ENCODE data around the gene URB1.

The URB1 gene

DNA sequence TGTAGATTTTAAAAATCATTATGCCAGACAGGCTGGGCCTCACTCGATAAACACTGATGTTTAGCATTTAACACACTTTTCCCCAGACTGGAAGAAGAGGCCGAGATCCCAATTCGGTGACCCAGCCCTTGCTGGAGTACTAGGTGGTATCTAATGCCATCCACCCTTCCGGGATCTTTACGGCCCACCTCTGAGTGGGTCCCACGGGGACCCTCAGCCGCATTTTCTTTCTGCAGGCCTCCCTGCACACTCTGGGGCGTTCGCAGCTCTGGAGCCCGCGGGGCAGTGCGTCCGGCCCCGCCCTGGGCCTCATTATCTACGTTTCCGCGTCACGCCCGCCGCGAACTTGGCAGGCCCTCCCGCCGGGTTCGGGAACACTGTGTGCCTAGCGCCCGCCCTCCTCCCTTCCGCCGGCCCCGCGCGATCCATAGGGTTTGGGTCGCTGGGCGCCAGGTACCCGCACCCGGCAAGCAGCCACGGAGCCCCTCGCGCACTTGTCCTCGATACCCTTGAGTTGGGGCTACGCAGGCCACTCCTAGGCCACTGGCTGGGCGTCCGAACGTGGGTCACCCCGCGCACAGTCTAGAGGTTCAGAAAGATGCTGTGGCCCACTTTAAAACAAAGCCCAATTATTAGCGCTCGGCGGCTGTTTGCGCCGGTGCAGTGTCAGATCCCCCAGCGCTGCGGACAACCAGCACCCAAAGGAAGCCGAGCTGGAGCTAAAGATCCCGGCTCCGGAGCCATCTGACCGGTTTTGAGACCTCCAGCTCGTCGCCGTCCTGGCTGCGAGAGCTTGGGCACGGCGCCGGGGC, 18.7 kb upstream of the URB1 start:
- TF ChIP-seq, protein P1, sequence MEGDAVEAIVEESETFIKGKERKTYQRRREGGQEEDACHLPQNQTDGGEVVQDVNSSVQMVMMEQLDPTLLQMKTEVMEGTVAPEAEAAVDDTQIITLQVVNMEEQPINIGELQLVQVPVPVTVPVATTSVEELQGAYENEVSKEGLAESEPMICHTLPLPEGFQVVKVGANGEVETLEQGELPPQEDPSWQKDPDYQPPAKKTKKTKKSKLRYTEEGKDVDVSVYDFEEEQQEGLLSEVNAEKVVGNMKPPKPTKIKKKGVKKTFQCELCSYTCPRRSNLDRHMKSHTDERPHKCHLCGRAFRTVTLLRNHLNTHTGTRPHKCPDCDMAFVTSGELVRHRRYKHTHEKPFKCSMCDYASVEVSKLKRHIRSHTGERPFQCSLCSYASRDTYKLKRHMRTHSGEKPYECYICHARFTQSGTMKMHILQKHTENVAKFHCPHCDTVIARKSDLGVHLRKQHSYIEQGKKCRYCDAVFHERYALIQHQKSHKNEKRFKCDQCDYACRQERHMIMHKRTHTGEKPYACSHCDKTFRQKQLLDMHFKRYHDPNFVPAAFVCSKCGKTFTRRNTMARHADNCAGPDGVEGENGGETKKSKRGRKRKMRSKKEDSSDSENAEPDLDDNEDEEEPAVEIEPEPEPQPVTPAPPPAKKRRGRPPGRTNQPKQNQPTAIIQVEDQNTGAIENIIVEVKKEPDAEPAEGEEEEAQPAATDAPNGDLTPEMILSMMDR (IDR thresholded peaks at IDR 0.05; ENCODE audit: low read depth, low read length), result no peak
- H3K4me3 ChIP-seq (ENCODE audit: low read depth, low read length), result peak overlapping the region; percentile 54

DNA sequence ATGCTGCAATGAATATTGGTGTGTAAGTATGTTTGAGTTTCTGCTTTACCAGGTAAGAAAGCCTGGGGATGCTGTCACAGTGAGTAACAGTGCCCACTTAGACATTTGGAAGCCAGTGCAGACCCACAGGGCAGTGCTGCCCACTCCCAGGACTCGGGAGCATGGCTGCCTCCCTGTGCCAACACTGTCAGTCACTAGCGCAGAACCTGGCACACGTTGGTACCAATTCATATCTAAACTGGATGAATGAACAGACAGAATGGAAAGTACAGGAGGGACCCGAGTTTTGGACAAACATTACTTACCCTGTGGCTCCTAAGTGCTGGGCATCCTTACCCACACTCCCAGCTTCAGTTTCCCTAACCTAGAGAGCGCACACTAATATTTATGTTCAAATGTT, 18.1 kb upstream of the URB1 start:
- TF ChIP-seq, protein P1 (IDR thresholded peaks at IDR 0.05; ENCODE audit: low read depth, low read length), result no peak
- no peak overlapping the region for H3K4me3 ChIP-seq (ENCODE audit: low read depth, low read length)

DNA sequence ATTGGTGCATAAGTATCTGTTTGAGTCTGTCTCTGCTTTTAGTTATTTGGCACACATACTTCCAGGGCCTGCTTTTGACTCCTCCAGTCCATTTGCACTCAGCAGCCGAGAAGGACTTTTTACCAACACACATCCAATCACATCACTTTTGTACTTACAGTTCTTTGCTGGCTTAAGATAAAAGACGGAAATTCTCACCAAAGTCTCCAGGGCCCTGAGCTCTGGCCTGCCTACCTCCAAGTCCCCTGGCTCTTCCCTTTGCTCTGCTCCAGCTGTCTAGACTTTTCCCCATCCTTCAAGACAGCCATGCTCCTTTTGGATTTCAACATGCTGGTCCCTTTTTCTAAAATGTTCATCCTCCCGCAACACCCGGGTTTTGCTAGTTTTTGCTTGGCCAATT, 17.5 kb upstream of the URB1 start:
- H3K4me3 ChIP-seq (ENCODE audit: low read depth, low read length), result no peak overlapping the region
- TF ChIP-seq, protein P1 (IDR thresholded peaks at IDR 0.05; ENCODE audit: low read depth, low read length), result no peak

DNA sequence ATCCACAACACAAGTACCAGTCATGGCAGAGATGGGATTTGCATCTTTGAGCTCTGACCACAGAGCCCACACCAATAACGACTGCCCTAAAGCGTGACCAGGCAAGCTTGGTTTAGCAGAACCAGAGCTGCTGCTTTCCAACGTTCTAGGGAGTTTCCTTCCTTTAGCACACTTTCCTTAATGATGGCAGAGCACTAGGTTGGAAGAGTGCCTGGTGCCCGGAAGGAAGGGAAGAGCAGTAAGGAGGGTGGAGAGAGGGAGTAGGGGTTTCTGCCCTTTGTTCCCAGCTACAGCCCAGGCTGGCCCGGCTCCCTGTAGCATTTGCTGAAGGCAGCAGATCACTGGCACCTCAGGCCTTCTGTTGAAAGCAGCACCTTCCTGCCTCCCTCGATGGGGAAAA, 13.6 kb upstream of the URB1 start:
- TF ChIP-seq, protein P1 (IDR thresholded peaks at IDR 0.05; ENCODE audit: low read depth, low read length), result no peak
- H3K4me3 ChIP-seq (ENCODE audit: low read depth, low read length), result no peak overlapping the region

DNA sequence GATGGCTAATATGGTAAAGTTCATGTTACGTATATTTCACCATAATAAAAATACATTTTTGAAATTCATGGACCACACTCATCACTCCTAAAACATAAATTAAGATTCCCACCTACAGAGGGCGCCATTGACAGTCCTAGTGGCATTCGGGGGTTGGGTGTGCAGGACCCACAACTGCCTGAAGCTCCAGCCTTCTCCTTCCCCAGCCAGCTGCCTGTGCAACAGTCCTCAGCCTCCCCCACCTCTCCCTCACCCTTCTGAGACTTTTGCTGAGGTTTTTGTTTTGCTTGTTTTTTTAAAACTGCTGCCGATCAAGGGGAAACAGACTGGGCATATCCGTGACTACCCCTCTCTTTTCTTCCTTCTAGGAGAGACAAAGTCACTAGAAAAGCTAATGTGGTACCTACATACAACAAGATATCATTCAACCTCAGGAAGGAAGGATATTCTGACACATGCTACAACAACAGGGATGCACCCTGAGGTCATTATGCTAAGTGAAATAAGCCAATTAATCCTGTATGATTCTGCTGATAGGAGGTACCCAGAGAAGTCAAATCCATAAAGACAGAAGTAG, 10.5 kb upstream of the URB1 start:
- no peak overlapping the region for H3K4me3 ChIP-seq (ENCODE audit: low read depth, low read length)
- TF ChIP-seq, protein P1 (IDR thresholded peaks at IDR 0.05; ENCODE audit: low read depth, low read length), result peak; percentile 49

DNA sequence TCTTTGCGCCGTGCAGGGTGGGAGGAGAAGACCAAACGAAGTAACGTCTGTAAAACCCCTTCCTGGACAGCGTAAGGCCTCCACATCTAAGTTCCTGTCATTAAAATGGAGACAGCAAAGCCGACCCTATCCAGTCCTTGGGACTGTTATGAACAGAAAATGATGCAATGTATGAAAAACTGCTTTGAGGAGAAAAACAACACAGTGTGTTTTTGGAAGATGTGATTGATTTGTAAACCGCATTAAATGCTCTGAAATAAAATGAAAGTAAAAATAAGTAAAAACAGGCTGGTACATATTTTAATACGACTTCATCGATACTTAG, 827 bp upstream of the URB1 start:
- peak overlapping the region; percentile 94 for H3K4me3 ChIP-seq (ENCODE audit: low read depth, low read length)
- TF ChIP-seq, protein P1 (IDR thresholded peaks at IDR 0.05; ENCODE audit: low read depth, low read length), result no peak

DNA sequence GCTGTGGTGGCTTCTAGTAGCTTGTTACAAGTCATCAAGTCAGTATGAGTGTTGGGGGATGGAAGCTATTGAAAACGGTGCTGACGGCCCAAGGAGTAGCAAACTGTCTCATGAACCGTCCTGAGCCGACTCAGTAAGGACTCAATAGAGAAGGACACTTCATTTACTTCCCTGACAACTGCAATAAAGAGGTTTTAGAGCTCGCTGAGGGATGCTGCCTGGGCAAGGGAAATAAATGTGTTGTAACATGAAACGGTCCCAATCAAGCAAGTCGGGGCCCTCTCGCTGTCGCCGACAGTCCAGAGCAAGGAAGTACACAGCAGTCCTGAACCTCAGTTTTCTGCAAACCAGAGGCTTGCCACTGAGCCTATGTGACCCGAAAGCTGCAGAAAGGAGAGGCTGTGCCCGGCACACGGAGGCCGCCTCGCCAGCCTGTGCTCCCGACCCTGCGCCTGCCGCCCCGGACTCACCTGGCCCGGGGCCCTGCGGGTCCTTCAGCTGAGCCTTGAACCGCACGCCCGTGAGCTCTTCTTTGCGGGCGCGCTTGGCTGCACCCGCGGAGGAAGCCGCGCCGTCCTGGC, 423 bp downstream of the URB1 start:
- peak overlapping the region; percentile 94 for H3K4me3 ChIP-seq (ENCODE audit: low read depth, low read length)
- TF ChIP-seq, protein P1 (IDR thresholded peaks at IDR 0.05; ENCODE audit: low read depth, low read length), result no peak

Measured in WI38 (cell line).